Kidney capillary endothelial cell (primary cell): ENCODE data around the gene NUP188.

Source experiments
- DNase-seq: peaks from one replicate; pipeline ENCODE4 v3.0.0-alpha.2; 2018; ENCODE audit warnings: low spot score

NUP188 gene

GRCh38 chr9:129007035-129007765, 59.7 kb downstream of the NUP188 start:
- no peak for DNase-seq

- no peak for DNase-seq
These were observed 60.4 kb downstream of the NUP188 start for GRCh38 chr9:129007766-129008468.

- no peak for DNase-seq
These were observed 61.0 kb downstream of the NUP188 start for GRCh38 chr9:129008469-129008965.

- DNase-seq: no peak
These were observed 61.6 kb downstream of the NUP188 start for GRCh38 chr9:129008986-129009583.

- DNase-seq: no peak
These were observed 62.2 kb downstream of the NUP188 start for GRCh38 chr9:129009584-129010141.

GRCh38 chr9:129010267-129010975, 62.9 kb downstream of the NUP188 start:
- DNase-seq: no peak

GRCh38 chr9:129011170-129011569, 63.7 kb downstream of the NUP188 start:
- no peak for DNase-seq

GRCh38 chr9:129011761-129012181, 64.3 kb downstream of the NUP188 start:
- DNase-seq: no peak

- no peak for DNase-seq
These were observed 64.8 kb downstream of the NUP188 start for GRCh38 chr9:129012343-129012742.

GRCh38 chr9:129012893-129013448, 65.5 kb downstream of the NUP188 start:
- DNase-seq: no peak

- no peak for DNase-seq
These were observed 66.2 kb downstream of the NUP188 start for GRCh38 chr9:129013674-129014073.

GRCh38 chr9:129014124-129014523, 66.6 kb downstream of the NUP188 start:
- no peak for DNase-seq

GRCh38 chr9:129014608-129015007, 67.1 kb downstream of the NUP188 start:
- no peak for DNase-seq

GRCh38 chr9:129021091-129021490, 73.6 kb downstream of the NUP188 start:
- DNase-seq: no peak

GRCh38 chr9:129022037-129022436, 74.5 kb downstream of the NUP188 start:
- DNase-seq: no peak

- no peak for DNase-seq
These were observed 75.8 kb downstream of the NUP188 start for GRCh38 chr9:129023036-129023907.

GRCh38 chr9:129023908-129024233, 76.4 kb downstream of the NUP188 start:
- no peak for DNase-seq

GRCh38 chr9:129026442-129027223, 79.1 kb downstream of the NUP188 start:
- no peak for DNase-seq

- DNase-seq: no peak
These were observed 79.8 kb downstream of the NUP188 start for GRCh38 chr9:129027224-129027684.

- no peak for DNase-seq
These were observed 80.2 kb downstream of the NUP188 start for GRCh38 chr9:129027685-129028191.
